KOPT-K1 (cell line): ENCODE data around the gene GGTLC2.
"Not testable (repeated sequence)": the region's sequence is repeated elsewhere in the genome, so short reads cannot be mapped to it uniquely, and the experiment has no call there.

Source experiments
- H3K27ac ChIP-seq: fragments of 200-600 bp; sonication (generic); 2 replicates; pipeline ENCODE4 v1.5.1; 2016; ENCODE audit warnings: antibody characterized with exemption, mild to moderate bottlenecking, low read depth, low read length; ENCODE audit not compliant: poor library complexity, severe bottlenecking
- H3K36me3 ChIP-seq: fragments of 200-600 bp; sonication (generic); 2 replicates; pipeline ENCODE4 v1.5.1; 2017; ENCODE audit warnings: antibody characterized with exemption, mild to moderate bottlenecking, low read length, moderate library complexity; ENCODE audit not compliant: insufficient read depth
- H3K9me3 ChIP-seq: fragments of 200-600 bp; sonication (generic); 2 replicates; pipeline ENCODE4 v1.5.1; 2017; ENCODE audit warnings: antibody characterized with exemption, low read length, mild to moderate bottlenecking; ENCODE audit not compliant: insufficient read depth, poor library complexity, severe bottlenecking

The GGTLC2 gene

GRCh38 chr22:22644314-22644713 is at the start of gene GGTLC2:
GGTLC2 (plus strand) TSS chr22:22644614; CDS start chr22:22646346, 1,732 bp downstream.
- H3K9me3 ChIP-seq, H3K36me3 ChIP-seq, H3K27ac ChIP-seq: not testable (repeated sequence)

- Histone ChIP-seq H3K27ac (no peak overlapping the region), H3K36me3 (no peaks in the 10 kb centered on the region), H3K9me3 (no peaks in the 10 kb centered on the region)
These were observed 49.2 kb upstream of the GGTLC2 start for GRCh38 chr22:22595001-22595835.

DNA sequence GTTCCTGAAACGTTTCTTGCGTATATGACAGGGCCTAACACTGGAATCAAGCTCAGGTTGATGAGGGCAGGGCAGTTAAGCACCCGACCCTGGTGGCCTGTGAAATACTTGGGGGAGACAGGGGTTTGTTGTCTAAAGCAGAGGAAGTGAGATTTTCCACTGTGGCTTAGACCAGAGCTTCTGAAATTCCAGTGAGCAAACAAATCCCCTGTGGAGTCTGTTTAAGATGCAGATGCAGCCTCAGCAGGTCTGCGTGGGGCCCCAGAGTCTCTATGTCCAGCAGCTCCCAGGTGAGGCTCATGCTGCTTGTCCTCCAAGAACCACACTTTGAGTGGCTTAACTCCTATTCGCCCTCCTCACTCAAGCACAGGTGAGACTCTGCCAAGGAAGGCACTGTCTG is 46.3 kb upstream of the GGTLC2 start:
- Histone ChIP-seq H3K36me3 (no peaks in the 10 kb centered on the region), H3K27ac (no peak overlapping the region), H3K9me3 (no peaks in the 10 kb centered on the region)

DNA sequence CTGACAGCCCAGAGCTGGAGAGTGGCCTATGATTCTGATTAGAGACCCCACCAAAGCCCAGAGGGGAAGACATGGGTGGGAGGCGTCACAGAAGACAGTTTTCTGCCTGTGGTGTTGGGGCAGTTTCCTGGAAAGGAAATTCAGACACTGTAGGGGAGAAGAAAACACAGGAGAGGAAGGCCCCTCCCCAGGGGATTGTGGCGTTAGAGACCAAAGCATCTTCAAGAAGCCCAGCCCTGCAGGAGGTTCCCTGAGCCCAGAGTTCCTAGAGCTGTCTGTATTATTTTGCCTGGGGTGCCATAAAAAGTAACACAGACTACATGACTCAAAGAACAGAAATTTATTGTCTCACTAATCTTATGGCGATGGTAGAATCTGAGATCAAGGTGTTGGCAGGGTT is 45.2 kb upstream of the GGTLC2 start:
- Histone ChIP-seq H3K27ac (no peak overlapping the region), H3K9me3 (no peaks in the 10 kb centered on the region), H3K36me3 (no peaks in the 10 kb centered on the region)

DNA sequence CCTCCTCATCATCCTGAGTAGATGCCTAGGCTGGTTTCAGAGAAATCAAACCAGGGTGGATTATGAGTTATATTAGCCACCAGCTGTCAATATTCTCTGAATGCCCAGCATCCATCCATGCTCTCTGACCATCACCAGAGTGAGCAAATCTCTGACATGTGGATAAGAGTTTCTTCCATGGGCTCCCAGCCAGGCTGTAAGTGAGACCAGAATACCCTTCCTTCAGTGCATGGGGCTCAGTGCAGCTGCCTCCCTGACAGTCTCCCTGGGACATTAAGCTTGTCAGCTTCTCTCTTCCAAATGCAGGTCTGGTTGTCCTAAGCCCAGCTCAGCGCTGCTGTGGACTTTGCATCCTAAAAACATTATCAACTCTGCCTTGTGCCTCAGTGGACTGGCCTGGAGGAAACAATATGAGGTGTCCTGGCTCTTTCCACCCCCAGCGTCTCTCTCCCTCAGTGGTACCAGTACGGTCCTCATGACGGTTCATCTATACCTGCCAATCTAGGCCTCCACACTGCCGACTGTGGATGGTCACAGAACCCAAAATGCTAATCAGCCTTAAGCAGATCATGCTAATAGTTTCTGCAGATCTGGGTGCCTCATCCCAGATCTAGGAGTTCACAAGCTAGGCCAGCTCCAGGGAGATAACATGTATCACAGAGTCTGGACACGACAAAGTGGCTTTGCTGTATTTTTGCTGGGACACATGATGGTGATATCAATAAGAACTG is 43.7 kb upstream of the GGTLC2 start:
- Histone ChIP-seq H3K36me3 (no peaks in the 10 kb centered on the region), H3K9me3 (no peaks in the 10 kb centered on the region), H3K27ac (no peak overlapping the region)

DNA sequence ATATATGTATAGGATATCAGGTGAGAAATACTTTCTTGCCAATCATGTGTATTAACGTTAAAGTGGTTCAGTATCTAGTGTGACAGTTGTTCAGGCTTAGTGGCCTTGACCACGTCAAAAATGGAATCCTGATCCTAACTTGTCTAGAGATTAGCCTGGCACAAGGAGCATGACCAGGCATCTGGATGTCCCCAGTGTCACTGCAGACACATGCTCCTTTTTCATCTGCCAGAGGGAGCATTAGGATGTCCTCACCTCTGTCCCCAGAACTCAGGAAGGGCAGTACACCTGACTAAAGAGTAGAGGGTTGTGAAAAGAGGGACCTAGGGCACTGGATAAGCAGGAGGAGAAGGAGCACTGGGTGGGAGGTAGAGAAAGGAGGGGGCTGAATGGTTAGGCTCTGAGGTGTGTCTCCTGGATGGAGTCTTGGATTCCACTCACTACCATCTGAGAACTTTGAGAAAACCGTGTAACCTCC is 40.9 kb upstream of the GGTLC2 start:
- H3K27ac ChIP-seq: no peak overlapping the region
- peaks cover 5% of the 10 kb centered on the region for H3K9me3 ChIP-seq
- H3K36me3 ChIP-seq: no peaks in the 10 kb centered on the region

DNA sequence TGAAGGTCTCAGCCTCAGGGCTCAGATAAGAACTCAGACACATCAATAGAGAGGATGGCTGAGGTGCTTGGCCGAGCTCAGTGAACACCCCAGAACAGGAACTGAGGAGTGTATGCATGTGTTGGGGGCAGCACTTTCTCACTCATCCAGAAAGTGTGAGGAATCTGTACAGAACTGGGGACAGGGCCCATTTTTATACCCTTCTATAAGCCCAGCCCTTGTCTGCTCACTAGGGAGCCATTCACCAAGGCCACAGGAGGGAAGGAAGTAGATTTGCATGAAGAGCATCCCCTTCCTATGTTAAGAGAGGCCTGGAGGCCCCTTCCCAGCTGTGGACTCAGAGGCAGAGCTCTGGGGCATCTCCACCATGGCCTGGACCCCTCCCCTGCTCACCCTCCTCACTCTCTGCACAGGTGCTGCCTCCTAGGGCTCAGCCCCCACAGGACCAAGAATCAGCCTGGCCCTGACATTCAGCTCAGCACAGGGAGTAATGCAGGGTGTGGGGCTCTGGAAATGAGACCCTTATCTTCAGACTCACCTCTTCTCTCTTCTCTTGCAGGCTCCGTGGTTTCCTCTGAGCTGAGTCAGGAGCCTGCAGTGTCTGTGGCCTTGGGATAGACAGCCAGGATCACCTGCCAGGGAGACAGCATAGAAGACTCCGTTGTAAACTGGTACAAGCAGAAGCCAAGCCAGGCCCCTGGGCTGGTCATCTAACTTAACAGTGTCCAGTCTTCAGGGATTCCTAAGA is 39.9 kb upstream of the GGTLC2 start:
- Histone ChIP-seq H3K27ac (no peak overlapping the region), H3K9me3 (peaks cover 5% of the 10 kb centered on the region), H3K36me3 (no peaks in the 10 kb centered on the region)

- Histone ChIP-seq H3K9me3 (peaks cover 5% of the 10 kb centered on the region), H3K27ac (no peak overlapping the region), H3K36me3 (no peaks in the 10 kb centered on the region)
These were observed 39.4 kb upstream of the GGTLC2 start for GRCh38 chr22:22605074-22605404.

- H3K36me3 ChIP-seq: not testable (repeated sequence)
These were observed 36.4 kb upstream of the GGTLC2 start for GRCh38 chr22:22608022-22608421.

DNA sequence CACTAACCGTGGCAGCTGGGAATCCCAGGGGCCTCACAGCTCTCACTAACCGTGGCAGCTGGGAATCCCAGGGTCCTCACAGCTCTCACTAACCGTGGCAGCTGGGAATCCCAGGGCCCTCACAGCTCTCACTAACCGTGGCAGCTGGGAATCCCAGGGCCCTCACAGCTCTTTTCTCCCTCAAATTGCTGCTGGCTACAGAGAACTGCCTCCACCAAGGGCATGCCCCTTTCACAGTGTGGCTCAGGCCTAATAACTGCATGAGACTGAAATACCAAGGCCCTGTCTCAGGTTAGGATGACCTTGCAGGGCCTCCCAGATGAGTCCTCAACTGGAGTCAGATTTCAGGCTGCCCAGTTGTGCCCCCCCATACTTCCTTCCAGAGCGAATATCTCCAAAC is 35.1 kb upstream of the GGTLC2 start:
- no peaks in the 10 kb centered on the region for H3K36me3 ChIP-seq
- H3K9me3 ChIP-seq: peaks cover 5% of the 10 kb centered on the region
- no peak overlapping the region for H3K27ac ChIP-seq

More at GRCh38 chr22:22608022-22608421, 36.4 kb upstream of the GGTLC2 start:
- not testable (repeated sequence) for H3K27ac ChIP-seq, H3K9me3 ChIP-seq

DNA sequence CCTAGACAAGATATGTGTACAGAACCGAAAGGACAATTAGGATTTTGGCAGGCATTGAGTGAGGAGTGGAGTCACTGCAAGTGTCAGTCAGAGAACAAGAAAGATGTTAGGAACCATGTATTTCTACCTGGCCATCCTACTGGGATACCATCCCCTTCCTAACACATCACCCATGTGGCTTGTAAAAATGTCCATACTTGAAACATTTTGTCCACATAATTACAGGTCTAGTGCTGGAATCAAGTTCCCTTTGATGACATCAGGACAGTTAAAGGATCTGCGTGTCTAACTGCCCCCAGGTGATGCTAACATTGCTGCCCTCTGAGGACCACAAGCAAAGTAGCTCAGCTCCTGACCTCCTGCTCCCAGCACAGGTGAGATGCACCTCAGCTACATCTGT is 31.9 kb upstream of the GGTLC2 start:
- Histone ChIP-seq H3K9me3 (peaks cover 5% of the 10 kb centered on the region), H3K36me3 (no peaks in the 10 kb centered on the region), H3K27ac (no peak overlapping the region)

DNA sequence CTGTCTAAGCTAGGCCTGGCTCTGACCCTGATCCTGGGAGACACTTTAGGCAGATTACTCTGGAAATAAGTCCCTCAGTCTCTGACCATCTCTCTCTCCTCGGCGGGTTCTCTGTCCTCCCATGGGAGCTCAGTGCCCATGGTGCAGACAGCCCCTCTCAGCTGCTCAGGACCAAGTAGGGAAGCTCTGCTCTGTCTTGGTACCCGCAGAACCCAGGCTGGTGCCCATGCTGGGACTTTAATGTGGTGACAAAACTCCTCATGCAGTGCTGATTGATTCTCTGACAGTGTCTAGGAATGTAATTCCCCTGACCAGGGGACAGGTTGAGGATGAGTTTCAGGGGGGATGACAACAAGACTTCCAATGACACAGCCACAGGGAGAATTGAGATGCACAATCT is 30.3 kb upstream of the GGTLC2 start:
- no peaks in the 10 kb centered on the region for H3K9me3 ChIP-seq
- no peaks in the 10 kb centered on the region for H3K36me3 ChIP-seq
- H3K27ac ChIP-seq: no peak overlapping the region

DNA sequence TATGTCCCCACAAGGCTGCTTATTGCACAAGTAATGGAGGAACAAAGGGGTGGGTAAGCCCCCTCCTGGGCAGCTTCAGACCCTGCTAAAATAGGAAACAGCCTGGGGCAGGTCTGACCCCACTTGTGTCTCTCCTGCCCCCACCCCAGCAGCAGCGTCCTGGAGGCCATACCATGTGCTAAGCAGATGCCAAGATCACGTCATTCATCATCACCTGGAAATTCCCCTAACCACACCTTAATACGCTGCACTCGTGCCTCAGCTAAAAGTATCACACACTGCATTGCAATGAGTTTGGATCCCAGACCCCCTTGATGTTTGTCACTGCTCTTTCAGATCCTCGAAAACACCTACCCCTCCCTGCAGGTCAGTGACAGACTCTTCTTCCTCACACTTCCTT is 27.8 kb upstream of the GGTLC2 start:
- H3K9me3 ChIP-seq: no peaks in the 10 kb centered on the region
- H3K36me3 ChIP-seq: no peaks in the 10 kb centered on the region
- no peak overlapping the region for H3K27ac ChIP-seq

DNA sequence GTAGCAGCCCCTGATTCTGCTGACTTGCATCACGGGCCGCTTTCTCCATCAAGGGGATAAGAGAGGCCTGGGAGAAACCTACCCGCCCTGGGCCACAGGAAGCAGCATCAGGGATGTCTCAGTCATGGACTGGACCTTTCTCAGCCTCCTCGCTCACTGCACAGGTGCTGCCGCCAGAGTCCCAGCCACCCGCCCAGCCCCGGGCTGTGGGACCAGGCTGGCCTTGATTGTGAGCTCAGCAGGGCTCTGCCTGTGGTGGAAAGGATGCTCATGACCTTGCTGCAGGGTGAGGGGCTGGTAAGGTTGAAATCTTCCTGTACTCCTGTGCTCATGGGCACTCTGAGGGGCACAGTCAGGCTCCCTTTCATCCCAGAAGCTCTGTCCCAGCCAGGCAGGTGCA is 26.0 kb upstream of the GGTLC2 start:
- Histone ChIP-seq H3K27ac (no peak overlapping the region), H3K9me3 (no peaks in the 10 kb centered on the region), H3K36me3 (no peaks in the 10 kb centered on the region)

DNA sequence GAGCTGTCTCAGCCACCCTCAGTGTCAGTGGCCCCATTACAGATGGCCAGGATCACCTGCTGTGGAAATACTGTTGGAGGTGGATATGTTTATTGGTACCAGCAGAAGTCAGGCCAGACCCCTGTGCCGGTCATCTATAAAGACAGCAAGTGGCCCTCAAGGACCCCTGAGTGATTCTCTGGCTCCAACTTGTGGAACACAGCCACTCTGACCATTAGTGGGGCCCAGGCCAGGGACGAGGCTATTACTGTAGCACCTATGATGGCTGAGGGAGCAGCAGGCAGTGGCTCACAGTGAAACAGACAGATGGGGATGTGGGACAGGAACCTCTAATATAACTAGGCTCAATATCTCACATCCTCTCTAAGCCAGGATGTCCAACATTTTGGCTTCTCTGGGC is 25.5 kb upstream of the GGTLC2 start:
- H3K36me3 ChIP-seq: no peaks in the 10 kb centered on the region
- H3K9me3 ChIP-seq: no peaks in the 10 kb centered on the region
- H3K27ac ChIP-seq: no peak overlapping the region
